ENCODE measurements around the gene FAHD2A. TPM values are rescaled to one million over a fixed set of nuclear protein-coding genes. Genes with fewer than 3 reads are reported as not detected.

Gene FAHD2A
- total and polyA plus RNA-seq, 8 donors: 11.7 to 40.7 (median 24.7) TPM

GRCh38 chr2:95381212-95382191, 21.0 kb upstream of the FAHD2A start:
- Histone ChIP-seq H3K4me3 (no peak overlapping the region), H3K4me1 (peaks cover 6 to 10% (median 8%) of the 10 kb centered on the region in 4 donors), H3K27ac (no peak overlapping the region), H3K36me3 (peaks cover 0 to 17% (median 7%) of the 10 kb centered on the region in 4 donors), H3K9me3 (no peaks in the 10 kb centered on the region), H3K27me3 (peaks cover 0 to 3% (median 0%) of the 10 kb centered on the region in 3 donors)
- intact Hi-C loops (cut with DNase I; ENCODE audit: low total_unique reads): no loop called here
- no peak for TF ChIP-seq POLR2AphosphoS5 (IDR thresholded peaks at IDR 0.05)
- no peak for TF ChIP-seq POLR2A (IDR thresholded peaks at IDR 0.05)
- TF ChIP-seq EP300 (IDR thresholded peaks at IDR 0.05): no peak
- no peak for TF ChIP-seq CTCF (IDR thresholded peaks at IDR 0.05)
- no peak for DNase-seq
- 85 to 89% (median 87%) methylated on average over 20 to 22 of the region's 22 CpGs for WGBS, 5 donors

GRCh38 chr2:95382192-95382591, 20.3 kb upstream of the FAHD2A start:
- intact Hi-C loops (cut with DNase I; ENCODE audit: low total_unique reads): no loop called here
- Histone ChIP-seq H3K27me3 (peaks cover 0 to 3% (median 0%) of the 10 kb centered on the region in 3 donors), H3K4me3 (no peak overlapping the region), H3K4me1 (peaks cover 6 to 10% (median 8%) of the 10 kb centered on the region in 4 donors), H3K9me3 (no peaks in the 10 kb centered on the region), H3K36me3 (peaks cover 0 to 10% (median 3%) of the 10 kb centered on the region in 4 donors), H3K27ac (no peak overlapping the region)
- 93 to 97% (median 96%) methylated on average over 19 to 20 of the region's 20 CpGs for WGBS, 5 donors
- no peak for TF ChIP-seq POLR2AphosphoS5 (IDR thresholded peaks at IDR 0.05)
- no peak for TF ChIP-seq POLR2A (IDR thresholded peaks at IDR 0.05)
- no peak for TF ChIP-seq EP300 (IDR thresholded peaks at IDR 0.05)
- TF ChIP-seq CTCF (IDR thresholded peaks at IDR 0.05): no peak
- DNase-seq: no peak

GRCh38 chr2:95382686-95383634, 19.5 kb upstream of the FAHD2A start:
- no peak for TF ChIP-seq POLR2A (IDR thresholded peaks at IDR 0.05)
- no peak for TF ChIP-seq CTCF (IDR thresholded peaks at IDR 0.05)
- no peak for TF ChIP-seq POLR2AphosphoS5 (IDR thresholded peaks at IDR 0.05)
- TF ChIP-seq EP300 (IDR thresholded peaks at IDR 0.05): no peak
- WGBS, 5 donors: 82 to 89% (median 87%) methylated on average over 13 to 14 of the region's 14 CpGs
- Histone ChIP-seq H3K27me3 (peaks cover 0 to 3% (median 0%) of the 10 kb centered on the region in 3 donors), H3K27ac (no peak overlapping the region), H3K36me3 (peaks cover 0 to 2% (median 0%) of the 10 kb centered on the region in 4 donors), H3K9me3 (no peaks in the 10 kb centered on the region), H3K4me3 (no peak overlapping the region), H3K4me1 (peaks cover 6 to 10% (median 8%) of the 10 kb centered on the region in 4 donors)
- intact Hi-C loops (cut with DNase I; ENCODE audit: low total_unique reads): no loop called here
- no peak for DNase-seq

- peaks cover 6 to 10% (median 8%) of the 10 kb centered on the region in 4 donors for H3K4me1 ChIP-seq
- no peaks in the 10 kb centered on the region for H3K36me3 ChIP-seq
- H3K27ac ChIP-seq: no peak overlapping the region
- intact Hi-C loops (cut with DNase I; ENCODE audit: low total_unique reads): no loop called here
- H3K9me3 ChIP-seq: no peaks in the 10 kb centered on the region
- H3K4me3 ChIP-seq: no peak overlapping the region
- peak in 1 of 2 donors; percentile 20 for DNase-seq
- peaks cover 0 to 7% (median 3%) of the 10 kb centered on the region in 3 donors for H3K27me3 ChIP-seq
- WGBS, 5 donors: 82 to 95% (median 92%) methylated on average over 8 to 9 of the region's 9 CpGs
- TF ChIP-seq EP300 (IDR thresholded peaks at IDR 0.05): no peak
- TF ChIP-seq CTCF (IDR thresholded peaks at IDR 0.05): no peak
- TF ChIP-seq POLR2A (IDR thresholded peaks at IDR 0.05): no peak
- no peak for TF ChIP-seq POLR2AphosphoS5 (IDR thresholded peaks at IDR 0.05)
Observed at GRCh38 chr2:95383635-95384027, 18.9 kb upstream of the FAHD2A start.
